Right atrium auricular region (tissue), 2 donors: Measurements from ENCODE around the gene TMPRSS6. TPM values are rescaled to one million over a fixed set of nuclear protein-coding genes. Genes with fewer than 3 reads are reported as not detected.

Source experiments
- DNase-seq: peaks from one replicate; pipeline ENCODE4 v3.0.0-alpha.2; 2019; ENCODE audit warnings: low spot score
- H3K27ac ChIP-seq, 2 donors: fragments of 200-600 bp; sonication (generic); 1 replicate in 1 of 2; 2 replicates in 1 of 2; pipeline ENCODE4 v1.5.1; 2016 to 2019
- H3K27me3 ChIP-seq, 2 donors: fragments of 200-600 bp; sonication (generic); one replicate each; pipeline versions ENCODE4 v1.5.1 to v1.6.0; 2017 to 2019
- H3K36me3 ChIP-seq: fragments of 200-600 bp; sonication (generic); one replicate; pipeline ENCODE4 v1.5.1; 2016
- H3K4me1 ChIP-seq, 2 donors: fragments of 200-600 bp; sonication (generic); one replicate each; pipeline versions ENCODE4 v1.5.1 to v1.6.0; 2017 to 2019
- H3K4me3 ChIP-seq, 2 donors: fragments of 200-600 bp; sonication (generic); 1 replicate in 1 of 2; 2 replicates in 1 of 2; pipeline ENCODE4 v1.5.1; 2017 to 2019; ENCODE audit warnings: mild to moderate bottlenecking in 1 of 2, moderate library complexity in 1 of 2
- H3K9me3 ChIP-seq, 2 donors: fragments of 200-600 bp; sonication (generic); one replicate each; pipeline ENCODE4 v1.5.1; 2019
- total RNA-seq, 2 donors: library from RNA; depleted of rRNA; stranded (reverse); fragments of >200 nt; gene quantifications; one replicate each; pipeline ENCODE4 v1.1.0, GENCODE V29; 2016
- TF ChIP-seq, protein P1 (sequence below), 2 donors: fragments of 200-600 bp; sonication (generic); IDR thresholded peaks; one replicate each; pipeline ENCODE4 v1.5.1; 2019; ENCODE audit warnings: antibody characterized with exemption in 2 of 2

The TMPRSS6 gene
- total RNA-seq, 2 donors from 2014 or later, result not detected

DNA sequence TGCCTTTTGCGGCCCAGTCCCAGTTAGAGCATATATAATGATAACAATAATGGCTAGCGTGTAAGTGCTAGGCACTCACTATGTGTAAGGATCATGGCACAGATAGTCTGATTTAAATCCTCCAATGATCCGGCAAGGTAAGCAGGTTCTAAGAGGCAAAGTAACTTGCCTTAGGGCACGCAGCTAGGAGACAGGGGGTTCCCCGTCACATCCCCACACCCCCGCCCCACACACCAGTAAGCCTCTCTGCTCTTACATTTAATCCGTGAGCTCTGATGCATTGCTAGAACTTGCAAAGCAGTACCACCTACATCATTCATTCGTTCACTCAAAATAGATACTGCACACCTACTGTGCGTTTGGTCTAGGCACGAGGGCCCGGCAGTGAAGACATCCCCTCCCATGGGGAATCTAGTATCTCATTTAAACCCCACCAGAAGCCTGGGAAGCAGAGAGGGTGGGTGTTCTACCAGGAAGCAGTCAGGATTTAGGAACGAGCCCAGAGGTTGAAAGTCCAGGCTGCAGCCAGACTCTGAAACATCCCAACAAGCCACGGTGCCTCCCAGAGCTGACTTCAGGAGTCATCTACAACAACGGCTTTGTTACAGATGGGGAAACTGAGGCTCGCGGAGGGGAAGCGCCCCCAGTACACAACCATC lies 20.6 kb downstream of the TMPRSS6 start:
- DNase-seq, result no peak
- no peaks in the 10 kb centered on the region for H3K4me1 ChIP-seq
- H3K36me3 ChIP-seq, result no peaks in the 10 kb centered on the region
- H3K9me3 ChIP-seq, result no peaks in the 10 kb centered on the region
- no peaks in the 10 kb centered on the region for H3K27me3 ChIP-seq
- TF ChIP-seq, protein P1, sequence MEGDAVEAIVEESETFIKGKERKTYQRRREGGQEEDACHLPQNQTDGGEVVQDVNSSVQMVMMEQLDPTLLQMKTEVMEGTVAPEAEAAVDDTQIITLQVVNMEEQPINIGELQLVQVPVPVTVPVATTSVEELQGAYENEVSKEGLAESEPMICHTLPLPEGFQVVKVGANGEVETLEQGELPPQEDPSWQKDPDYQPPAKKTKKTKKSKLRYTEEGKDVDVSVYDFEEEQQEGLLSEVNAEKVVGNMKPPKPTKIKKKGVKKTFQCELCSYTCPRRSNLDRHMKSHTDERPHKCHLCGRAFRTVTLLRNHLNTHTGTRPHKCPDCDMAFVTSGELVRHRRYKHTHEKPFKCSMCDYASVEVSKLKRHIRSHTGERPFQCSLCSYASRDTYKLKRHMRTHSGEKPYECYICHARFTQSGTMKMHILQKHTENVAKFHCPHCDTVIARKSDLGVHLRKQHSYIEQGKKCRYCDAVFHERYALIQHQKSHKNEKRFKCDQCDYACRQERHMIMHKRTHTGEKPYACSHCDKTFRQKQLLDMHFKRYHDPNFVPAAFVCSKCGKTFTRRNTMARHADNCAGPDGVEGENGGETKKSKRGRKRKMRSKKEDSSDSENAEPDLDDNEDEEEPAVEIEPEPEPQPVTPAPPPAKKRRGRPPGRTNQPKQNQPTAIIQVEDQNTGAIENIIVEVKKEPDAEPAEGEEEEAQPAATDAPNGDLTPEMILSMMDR (IDR thresholded peaks at IDR 0.05), result no peak
- H3K27ac ChIP-seq, result no peak overlapping the region
- no peak overlapping the region for H3K4me3 ChIP-seq

DNA sequence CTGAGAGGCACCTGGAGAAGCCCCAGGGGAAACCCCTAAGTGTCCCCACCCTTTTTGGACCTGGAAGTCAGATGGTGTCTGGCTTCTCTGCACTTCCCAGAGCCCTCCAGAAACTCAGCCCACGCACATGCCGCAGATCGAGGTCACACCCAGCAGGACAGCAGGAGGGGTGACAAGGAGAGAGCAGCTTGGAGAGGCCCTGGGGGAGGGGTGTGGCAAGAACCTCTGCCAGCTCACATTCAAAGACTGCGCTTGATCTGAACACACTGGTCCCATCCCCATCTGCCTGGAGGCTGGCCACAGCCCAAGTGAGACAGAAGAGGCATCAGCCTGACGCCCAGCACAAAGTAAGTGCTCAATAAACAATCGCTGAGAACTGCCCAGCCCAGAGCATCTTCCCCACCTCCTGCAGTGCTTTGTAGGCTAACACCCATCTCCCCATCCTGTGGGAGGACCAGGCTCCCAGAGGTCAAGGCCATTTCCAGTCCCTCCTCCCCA lies 21.4 kb downstream of the TMPRSS6 start:
- DNase-seq, result no peak
- Histone ChIP-seq H3K9me3 (no peaks in the 10 kb centered on the region), H3K27ac (no peak overlapping the region), H3K4me1 (no peaks in the 10 kb centered on the region), H3K27me3 (no peaks in the 10 kb centered on the region), H3K4me3 (no peak overlapping the region), H3K36me3 (no peaks in the 10 kb centered on the region)
- TF ChIP-seq, protein P1 (IDR thresholded peaks at IDR 0.05), result no peak

DNA sequence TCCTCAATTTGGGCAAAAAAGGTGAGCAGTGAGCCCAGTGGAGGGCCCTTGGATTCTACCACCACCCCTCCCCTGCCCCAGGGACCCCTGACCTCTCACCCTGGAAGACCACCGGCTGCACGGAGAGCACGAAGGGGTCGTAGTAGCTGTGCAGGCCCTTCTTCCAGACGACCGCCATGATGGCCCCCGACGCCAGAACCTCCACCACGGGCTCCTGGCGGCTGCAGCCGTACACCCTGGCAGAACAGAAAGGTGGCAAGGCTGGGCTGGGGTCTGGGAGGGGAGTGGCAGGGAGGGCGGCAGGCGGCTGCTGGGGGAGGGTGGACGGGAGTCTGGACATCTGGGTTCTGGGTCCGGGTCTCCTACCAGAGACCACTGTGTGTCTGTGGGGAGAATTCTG lies 23.3 kb downstream of the TMPRSS6 start:
- no peak for DNase-seq
- no peaks in the 10 kb centered on the region for H3K36me3 ChIP-seq
- H3K4me3 ChIP-seq, result no peak overlapping the region
- H3K27ac ChIP-seq, result no peak overlapping the region
- H3K27me3 ChIP-seq, result no peaks in the 10 kb centered on the region
- TF ChIP-seq, protein P1 (IDR thresholded peaks at IDR 0.05), result no peak
- H3K4me1 ChIP-seq, result no peaks in the 10 kb centered on the region
- H3K9me3 ChIP-seq, result no peaks in the 10 kb centered on the region

DNA sequence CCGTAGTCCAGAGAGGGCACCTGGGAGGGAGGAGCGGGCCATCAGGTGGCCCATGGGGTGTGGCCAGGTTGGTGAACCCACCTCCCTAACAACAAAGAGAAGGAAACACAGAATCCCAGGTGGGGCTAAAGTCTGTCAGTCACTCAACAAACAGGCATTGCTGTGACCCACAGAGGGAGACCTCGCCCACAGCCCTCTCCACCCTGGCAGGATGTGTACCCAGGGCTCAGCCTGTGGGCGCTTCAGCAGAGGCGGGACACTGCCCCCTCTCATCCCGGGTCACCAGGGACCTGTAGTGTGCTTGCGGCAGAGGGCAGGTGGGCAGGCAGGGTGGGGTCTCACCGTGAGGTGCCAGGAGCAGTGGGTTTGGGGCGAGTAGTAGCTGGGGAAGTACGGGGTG lies 25.1 kb downstream of the TMPRSS6 start:
- Histone ChIP-seq H3K27me3 (no peaks in the 10 kb centered on the region), H3K36me3 (no peaks in the 10 kb centered on the region), H3K4me1 (no peaks in the 10 kb centered on the region), H3K27ac (no peak overlapping the region), H3K9me3 (no peaks in the 10 kb centered on the region), H3K4me3 (no peak overlapping the region)
- TF ChIP-seq, protein P1 (IDR thresholded peaks at IDR 0.05), result no peak
- no peak for DNase-seq

DNA sequence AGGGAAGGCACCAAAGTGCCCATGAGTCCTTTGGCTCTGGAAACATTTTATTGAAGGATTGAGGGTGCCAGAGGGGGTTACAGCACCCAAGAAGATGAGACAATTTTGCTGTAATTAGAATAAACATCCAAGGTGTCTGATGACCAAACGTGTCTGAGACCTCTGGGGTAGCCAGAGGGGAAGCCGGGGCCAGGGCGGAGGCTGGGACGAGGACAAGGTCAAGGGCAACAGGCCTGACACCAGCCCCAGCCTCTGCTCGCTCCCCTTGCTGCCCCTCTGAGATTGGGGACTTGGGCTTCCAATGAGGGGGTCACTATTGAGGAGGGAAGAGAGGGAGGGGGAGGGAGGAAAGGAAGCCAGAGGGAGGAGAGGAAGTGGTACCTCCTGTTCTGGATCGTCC lies 25.6 kb downstream of the TMPRSS6 start:
- H3K27me3 ChIP-seq, result no peaks in the 10 kb centered on the region

More for the DNA sequence above, 25.6 kb downstream of the TMPRSS6 start:
- TF ChIP-seq, protein P1 (IDR thresholded peaks at IDR 0.05), result no peak
- Histone ChIP-seq H3K4me1 (no peaks in the 10 kb centered on the region), H3K27ac (no peak overlapping the region), H3K4me3 (no peak overlapping the region), H3K9me3 (no peaks in the 10 kb centered on the region), H3K36me3 (no peaks in the 10 kb centered on the region)
- no peak for DNase-seq
